Measurements from ENCODE around the gene PTH2. TPM values are rescaled to one million over a fixed set of nuclear protein-coding genes. Genes with fewer than 3 reads are reported as not detected.
"Not testable (repeated sequence)": the region's sequence is repeated elsewhere in the genome, so short reads cannot be mapped to it uniquely, and the experiment has no call there.

Gene PTH2
- total RNA-seq, 3 donors from 2014 or later: not detected

DNA sequence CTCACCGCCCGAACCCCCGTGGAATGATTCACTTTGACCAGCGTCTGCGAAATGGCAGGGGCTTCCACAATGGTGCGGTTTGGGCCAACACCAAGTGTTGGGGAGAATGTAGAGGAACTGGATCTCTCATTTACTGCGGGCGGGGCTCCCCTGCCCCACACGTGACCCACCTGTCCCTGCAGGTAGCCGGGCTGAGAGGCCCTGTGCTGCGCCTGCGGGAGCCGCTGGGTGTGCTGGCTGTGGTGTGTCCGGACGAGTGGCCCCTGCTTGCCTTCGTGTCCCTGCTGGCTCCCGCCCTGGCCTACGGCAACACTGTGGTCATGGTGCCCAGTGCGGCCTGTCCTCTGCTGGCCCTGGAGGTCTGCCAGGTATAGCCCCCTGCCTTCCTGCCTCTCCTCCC, 45.0 kb upstream of the PTH2 start:
- no peak for DNase-seq
- peaks cover 6% of the 10 kb centered on the region for H3K4me1 ChIP-seq (ENCODE audit: low read depth)
- TF ChIP-seq, protein P1, sequence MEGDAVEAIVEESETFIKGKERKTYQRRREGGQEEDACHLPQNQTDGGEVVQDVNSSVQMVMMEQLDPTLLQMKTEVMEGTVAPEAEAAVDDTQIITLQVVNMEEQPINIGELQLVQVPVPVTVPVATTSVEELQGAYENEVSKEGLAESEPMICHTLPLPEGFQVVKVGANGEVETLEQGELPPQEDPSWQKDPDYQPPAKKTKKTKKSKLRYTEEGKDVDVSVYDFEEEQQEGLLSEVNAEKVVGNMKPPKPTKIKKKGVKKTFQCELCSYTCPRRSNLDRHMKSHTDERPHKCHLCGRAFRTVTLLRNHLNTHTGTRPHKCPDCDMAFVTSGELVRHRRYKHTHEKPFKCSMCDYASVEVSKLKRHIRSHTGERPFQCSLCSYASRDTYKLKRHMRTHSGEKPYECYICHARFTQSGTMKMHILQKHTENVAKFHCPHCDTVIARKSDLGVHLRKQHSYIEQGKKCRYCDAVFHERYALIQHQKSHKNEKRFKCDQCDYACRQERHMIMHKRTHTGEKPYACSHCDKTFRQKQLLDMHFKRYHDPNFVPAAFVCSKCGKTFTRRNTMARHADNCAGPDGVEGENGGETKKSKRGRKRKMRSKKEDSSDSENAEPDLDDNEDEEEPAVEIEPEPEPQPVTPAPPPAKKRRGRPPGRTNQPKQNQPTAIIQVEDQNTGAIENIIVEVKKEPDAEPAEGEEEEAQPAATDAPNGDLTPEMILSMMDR (IDR thresholded peaks at IDR 0.05): no peak
- peak; percentile 3 for ATAC-seq
- intact Hi-C loops (cut with DNase I, micrococcal nuclease): no loop called here
- H3K4me3 ChIP-seq: no peak overlapping the region
- no peaks in the 10 kb centered on the region for H3K9me3 ChIP-seq
- no peaks in the 10 kb centered on the region for H3K36me3 ChIP-seq (ENCODE audit: low read depth)

DNA sequence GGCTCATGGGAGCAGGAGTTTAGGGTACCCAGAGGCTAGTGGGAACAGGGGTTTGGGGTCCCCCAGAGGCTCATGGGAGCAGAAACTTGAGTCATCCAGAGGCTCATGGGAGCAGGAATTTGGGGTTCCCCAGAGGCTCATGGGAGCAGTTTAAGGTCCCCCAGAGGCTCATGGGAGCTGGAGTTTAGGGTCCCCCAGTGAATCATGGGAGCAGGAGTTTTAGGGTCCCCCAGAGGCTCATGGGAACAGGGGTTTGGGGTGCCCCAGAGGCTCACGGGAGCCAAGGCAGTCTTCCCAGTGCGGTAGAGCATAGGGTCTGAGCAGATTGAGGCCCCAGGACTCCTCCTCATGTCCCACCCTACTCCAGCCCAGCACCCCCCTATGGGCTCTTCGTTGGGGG, 42.1 kb upstream of the PTH2 start:
- TF ChIP-seq, protein P1 (IDR thresholded peaks at IDR 0.05): no peak
- intact Hi-C loops (cut with DNase I, micrococcal nuclease): no loop called here
- no peaks in the 10 kb centered on the region for H3K36me3 ChIP-seq (ENCODE audit: low read depth)

DNA sequence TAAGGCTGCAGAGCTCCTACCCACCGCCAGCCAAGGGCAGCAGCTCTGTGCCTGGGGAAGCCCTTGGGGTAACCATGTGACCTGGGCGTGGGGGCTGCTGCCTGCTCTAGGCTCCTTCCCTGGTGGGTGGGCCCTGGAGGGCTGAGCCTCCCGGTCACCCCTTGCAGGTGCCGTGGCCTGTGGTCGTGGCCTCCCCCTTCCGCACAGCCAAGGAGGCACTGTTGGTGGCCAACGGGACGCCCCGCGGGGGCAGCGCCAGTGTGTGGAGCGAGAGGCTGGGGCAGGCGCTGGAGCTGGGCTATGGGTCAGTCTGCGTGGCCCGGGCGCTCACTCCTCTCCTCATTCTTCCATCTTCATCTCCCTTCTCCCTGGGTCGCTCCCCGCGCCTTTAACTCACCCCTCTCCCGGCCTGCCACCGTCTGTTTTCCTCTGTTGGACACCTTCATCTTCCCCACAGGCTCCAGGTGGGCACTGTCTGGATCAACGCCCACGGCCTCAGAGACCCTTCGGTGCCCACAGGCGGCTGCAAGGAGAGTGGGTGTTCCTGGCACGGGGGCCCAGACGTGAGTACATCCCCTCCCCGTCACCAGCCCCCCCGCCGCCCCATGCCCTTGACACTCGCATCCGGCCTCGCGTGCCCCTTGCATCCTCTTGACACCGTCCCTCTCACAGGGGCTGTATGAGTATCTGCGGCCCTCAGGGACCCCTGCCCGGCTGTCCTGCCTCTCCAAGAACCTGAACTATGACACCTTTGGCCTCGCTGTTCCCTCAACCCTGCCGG, 40.9 kb upstream of the PTH2 start:
- DNase-seq (peak in 1 of 3 donors; percentile 25), ATAC-seq (no peak)
- Histone ChIP-seq H3K9me3 (no peaks in the 10 kb centered on the region), H3K4me1 (ENCODE audit: low read depth) (peaks cover 6% of the 10 kb centered on the region), H3K4me3 (no peak overlapping the region), H3K36me3 (ENCODE audit: low read depth) (no peaks in the 10 kb centered on the region)
- TF ChIP-seq, protein P1 (IDR thresholded peaks at IDR 0.05): no peak
- intact Hi-C loops (cut with DNase I, micrococcal nuclease): no loop called here

More for the DNA sequence above, 42.1 kb upstream of the PTH2 start:
- Histone ChIP-seq H3K4me1 (ENCODE audit: low read depth) (peaks cover 6% of the 10 kb centered on the region), H3K9me3 (no peaks in the 10 kb centered on the region), H3K4me3 (no peak overlapping the region)
- DNase-seq (no peak), ATAC-seq (no peak)

- ATAC-seq: no peak
- TF ChIP-seq, protein P1 (IDR thresholded peaks at IDR 0.05): no peak
- Histone ChIP-seq H3K4me3 (no peak overlapping the region), H3K36me3 (ENCODE audit: low read depth) (no peaks in the 10 kb centered on the region), H3K9me3 (no peaks in the 10 kb centered on the region), H3K4me1 (ENCODE audit: low read depth) (peaks cover 2% of the 10 kb centered on the region)
- intact Hi-C loops (cut with DNase I, micrococcal nuclease): no loop called here
- peak in 1 of 3 donors; percentile 22 for DNase-seq
Observed at GRCh38 chr19:49462492-49462891, 39.3 kb upstream of the PTH2 start.

DNA sequence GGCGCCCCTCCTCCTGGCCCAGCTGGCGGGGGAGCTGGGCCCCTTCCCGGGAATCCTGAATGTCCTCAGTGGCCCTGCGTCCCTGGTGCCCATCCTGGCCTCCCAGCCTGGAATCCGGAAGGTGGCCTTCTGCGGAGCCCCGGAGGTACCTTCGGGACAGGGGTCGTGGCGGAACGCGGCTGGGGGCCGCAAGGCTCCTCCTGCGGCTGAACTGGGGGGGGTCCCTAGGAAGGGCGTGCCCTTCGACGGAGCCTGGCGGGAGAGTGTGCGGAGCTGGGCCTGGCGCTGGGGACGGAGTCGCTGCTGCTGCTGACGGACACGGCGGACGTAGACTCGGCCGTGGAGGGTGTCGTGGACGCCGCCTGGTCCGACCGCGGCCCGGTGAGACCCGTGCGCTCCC, 38.4 kb upstream of the PTH2 start:
- intact Hi-C loops (cut with DNase I, micrococcal nuclease): no loop called here
- ATAC-seq (no peak), DNase-seq (peak in 1 of 3 donors; percentile 23)
- no peak overlapping the region for H3K4me3 ChIP-seq
- TF ChIP-seq, protein P1 (IDR thresholded peaks at IDR 0.05): no peak
- H3K9me3 ChIP-seq: no peaks in the 10 kb centered on the region
- no peaks in the 10 kb centered on the region for H3K36me3 ChIP-seq (ENCODE audit: low read depth)
- peaks cover 5% of the 10 kb centered on the region for H3K4me1 ChIP-seq (ENCODE audit: low read depth)

DNA sequence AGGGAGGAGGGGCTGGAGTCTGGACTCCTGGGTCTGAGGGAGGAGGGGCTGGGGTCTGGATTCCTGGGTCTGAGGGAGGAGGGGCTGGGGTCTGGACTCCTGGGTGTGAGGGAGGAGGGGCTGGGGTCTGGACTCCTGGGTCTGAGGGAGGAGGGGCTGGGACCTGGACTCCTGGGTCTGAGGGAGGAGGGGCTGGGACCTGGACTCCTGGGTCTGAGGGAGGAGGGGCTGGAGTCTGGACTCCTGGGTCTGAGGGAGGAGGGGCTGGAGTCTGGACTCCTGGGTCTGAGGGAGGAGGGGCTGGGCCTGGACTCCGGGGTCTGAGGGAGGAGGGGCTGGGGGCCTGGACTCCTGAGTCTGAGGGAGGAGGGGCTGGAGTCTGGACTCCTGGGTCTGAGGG, 37.9 kb upstream of the PTH2 start:
- DNase-seq; H3K4me1 ChIP-seq (ENCODE audit: low read depth); intact Hi-C loops (cut with DNase I, micrococcal nuclease); H3K9me3 ChIP-seq; H3K4me3 ChIP-seq; H3K36me3 ChIP-seq (ENCODE audit: low read depth); ATAC-seq: not testable (repeated sequence)
